Measurements from ENCODE around the gene IZUMO2.

DNA sequence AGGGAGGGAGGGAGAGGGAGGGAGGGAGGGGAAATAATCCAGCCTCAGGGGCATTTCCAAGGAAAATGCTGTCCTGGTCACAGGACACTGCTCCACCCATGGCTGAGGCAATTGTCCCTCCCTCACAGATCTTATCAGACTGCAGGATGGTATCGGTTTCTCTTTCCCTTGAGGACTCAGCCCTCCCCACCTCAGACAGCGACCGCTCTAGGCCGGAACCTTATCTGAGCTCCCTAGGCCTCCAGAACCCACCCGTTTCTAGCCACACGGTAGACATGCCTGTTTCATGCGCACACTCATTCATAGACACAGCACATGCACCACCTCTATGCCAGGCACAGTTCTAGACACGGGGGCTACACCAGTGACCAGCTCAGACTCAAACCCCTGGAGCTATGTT lies 10.0 kb upstream of the IZUMO2 start:
- TF ChIP-seq, protein P1, sequence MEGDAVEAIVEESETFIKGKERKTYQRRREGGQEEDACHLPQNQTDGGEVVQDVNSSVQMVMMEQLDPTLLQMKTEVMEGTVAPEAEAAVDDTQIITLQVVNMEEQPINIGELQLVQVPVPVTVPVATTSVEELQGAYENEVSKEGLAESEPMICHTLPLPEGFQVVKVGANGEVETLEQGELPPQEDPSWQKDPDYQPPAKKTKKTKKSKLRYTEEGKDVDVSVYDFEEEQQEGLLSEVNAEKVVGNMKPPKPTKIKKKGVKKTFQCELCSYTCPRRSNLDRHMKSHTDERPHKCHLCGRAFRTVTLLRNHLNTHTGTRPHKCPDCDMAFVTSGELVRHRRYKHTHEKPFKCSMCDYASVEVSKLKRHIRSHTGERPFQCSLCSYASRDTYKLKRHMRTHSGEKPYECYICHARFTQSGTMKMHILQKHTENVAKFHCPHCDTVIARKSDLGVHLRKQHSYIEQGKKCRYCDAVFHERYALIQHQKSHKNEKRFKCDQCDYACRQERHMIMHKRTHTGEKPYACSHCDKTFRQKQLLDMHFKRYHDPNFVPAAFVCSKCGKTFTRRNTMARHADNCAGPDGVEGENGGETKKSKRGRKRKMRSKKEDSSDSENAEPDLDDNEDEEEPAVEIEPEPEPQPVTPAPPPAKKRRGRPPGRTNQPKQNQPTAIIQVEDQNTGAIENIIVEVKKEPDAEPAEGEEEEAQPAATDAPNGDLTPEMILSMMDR (optimal IDR thresholded peaks at IDR 0.05 in 1 of 3, IDR thresholded peaks at IDR 0.05 in 1 of 3, conservative IDR thresholded peaks at IDR 0.05 in 1 of 3; ENCODE audit: extremely low read depth in 1 of 3, insufficient read depth in 2 of 3, low read length in 3 of 3), result no peak
- no peak for TF ChIP-seq EZH2 (IDR thresholded peaks at IDR 0.05; ENCODE audit: low read length)

Data from keratinocyte (primary cell).